ENCODE data around the gene TFPT.
A peak's percentile ranks its signal among the peaks of the same experiment; 100 is the strongest.

The TFPT gene

GRCh38 chr19:54149021-54149812, 33.8 kb upstream of the TFPT start:
- DNase-seq (ENCODE audit: extremely low spot score, insufficient read length, low read depth) (no peak), FAIRE-seq (no peak)

GRCh38 chr19:54148158-54148557, 32.7 kb upstream of the TFPT start:
- no peak for FAIRE-seq

GRCh38 chr19:54147676-54148075, 32.2 kb upstream of the TFPT start:
- DNase-seq (ENCODE audit: extremely low spot score, insufficient read length, low read depth) (no peak), FAIRE-seq (no peak)

More at GRCh38 chr19:54148158-54148557, 32.7 kb upstream of the TFPT start:
- DNase-seq (ENCODE audit: extremely low spot score, insufficient read length, low read depth) = no peak

- DNase-seq (ENCODE audit: extremely low spot score, insufficient read length, low read depth) (no peak), FAIRE-seq (no peak)
These were observed 30.2 kb upstream of the TFPT start for GRCh38 chr19:54145541-54146158.

GRCh38 chr19:54142166-54142780, 26.8 kb upstream of the TFPT start:
- FAIRE-seq (no peak), DNase-seq (ENCODE audit: extremely low spot score, insufficient read length, low read depth) (no peak)

GRCh38 chr19:54141356-54141755, 25.9 kb upstream of the TFPT start:
- no peak for FAIRE-seq
- DNase-seq (ENCODE audit: extremely low spot score, insufficient read length, low read depth) = no peak

GRCh38 chr19:54138489-54139256, 23.2 kb upstream of the TFPT start:
- FAIRE-seq (no peak), DNase-seq (ENCODE audit: extremely low spot score, insufficient read length, low read depth) (no peak)

- no peak for DNase-seq (ENCODE audit: extremely low spot score, insufficient read length, low read depth)
- no peak for FAIRE-seq
These were observed 22.4 kb upstream of the TFPT start, which contains the start of gene CNOT3 for GRCh38 chr19:54137699-54138488. Gene CNOT3, plus strand, starts transcription at chr19:54137762. Its CDS starts 5,217 bp downstream, at chr19:54142979.

GRCh38 chr19:54136864-54137698, 21.6 kb upstream of the TFPT start:
- DNase-seq (ENCODE audit: extremely low spot score, insufficient read length, low read depth) (peak; percentile 91), FAIRE-seq (peak; percentile 100)

GRCh38 chr19:54136086-54136863, 20.8 kb upstream of the TFPT start:
- DNase-seq (ENCODE audit: extremely low spot score, insufficient read length, low read depth) = no peak
- FAIRE-seq = no peak

GRCh38 chr19:54133957-54134590, 18.6 kb upstream of the TFPT start:
- no peak for FAIRE-seq

GRCh38 chr19:54133312-54133956, 18.0 kb upstream of the TFPT start:
- DNase-seq (ENCODE audit: extremely low spot score, insufficient read length, low read depth) = no peak

More at GRCh38 chr19:54133957-54134590, 18.6 kb upstream of the TFPT start:
- no peak for DNase-seq (ENCODE audit: extremely low spot score, insufficient read length, low read depth)

GRCh38 chr19:54129617-54129996, 14.2 kb upstream of the TFPT start:
- DNase-seq (ENCODE audit: extremely low spot score, insufficient read length, low read depth) = no peak
- no peak for FAIRE-seq

More at GRCh38 chr19:54133312-54133956, 18.0 kb upstream of the TFPT start:
- FAIRE-seq = no peak

GRCh38 chr19:54128796-54129616, 13.5 kb upstream of the TFPT start:
- DNase-seq (ENCODE audit: extremely low spot score, insufficient read length, low read depth) = no peak
- FAIRE-seq = no peak

- DNase-seq (ENCODE audit: extremely low spot score, insufficient read length, low read depth) (no peak), FAIRE-seq (no peak)
These were observed 12.9 kb upstream of the TFPT start for GRCh38 chr19:54128441-54128725.

GRCh38 chr19:54127688-54128440, 12.4 kb upstream of the TFPT start:
- FAIRE-seq (no peak), DNase-seq (ENCODE audit: extremely low spot score, insufficient read length, low read depth) (no peak)

Data from GM18507 (cell line).